Astrocyte (in vitro differentiated cells and primary cell): ENCODE data around the gene LRMDA. TPM values are rescaled to one million over a fixed set of nuclear protein-coding genes. Genes with fewer than 3 reads are reported as not detected.
A peak's percentile ranks its signal among the peaks of the same experiment; 100 is the strongest.

Experiments
- DNase-seq: peaks from one replicate; pipeline ENCODE4 v3.0.0-alpha.2; 2010; ENCODE audit warnings: low read depth
- FAIRE-seq: peaks from 2 replicates; lab custom pipeline; 2011; peaks lifted over from hg19 to GRCh38; lab: Jason Lieb, UNC
- H2AFZ ChIP-seq: 2 replicates; pipeline ENCODE4 v1.6.0; 2012; ENCODE audit warnings: low read depth, low read length, inconsistent platforms
- H3K27ac ChIP-seq: 2 replicates; pipeline ENCODE4 v1.5.1; 2011; ENCODE audit warnings: low read depth, low read length, inconsistent platforms
- H3K27me3 ChIP-seq: 2 replicates; pipeline ENCODE4 v1.6.0; 2011; ENCODE audit warnings: low read length, inconsistent platforms; ENCODE audit not compliant: insufficient read depth
- H3K36me3 ChIP-seq: 2 replicates; pipeline ENCODE4 v1.5.1; 2011; ENCODE audit warnings: low read length, inconsistent platforms; ENCODE audit not compliant: insufficient read depth
- H3K4me1 ChIP-seq: 2 replicates; pipeline ENCODE4 v1.5.1; 2011; ENCODE audit warnings: low read length, inconsistent platforms; ENCODE audit not compliant: insufficient read depth
- H3K4me2 ChIP-seq: 2 replicates; pipeline ENCODE4 v1.6.0; 2012; ENCODE audit warnings: low read length, inconsistent platforms
- H3K4me3 ChIP-seq: 2 replicates; pipeline ENCODE4 v1.5.1; 2011; ENCODE audit warnings: low read depth, mild to moderate bottlenecking, low read length, inconsistent platforms; ENCODE audit not compliant: insufficient read depth
- H3K79me2 ChIP-seq: 2 replicates; pipeline ENCODE4 v1.6.0; 2012; ENCODE audit warnings: mild to moderate bottlenecking, low read length, inconsistent platforms; ENCODE audit not compliant: insufficient read depth
- H3K9ac ChIP-seq: 2 replicates; pipeline ENCODE4 v1.6.0; 2012; ENCODE audit warnings: mild to moderate bottlenecking, low read length, inconsistent platforms
- H3K9me3 ChIP-seq: 2 replicates; pipeline ENCODE4 v1.5.1; 2012; ENCODE audit warnings: low read depth, mild to moderate bottlenecking, low read length, inconsistent platforms; ENCODE audit not compliant: insufficient read depth
- H4K20me1 ChIP-seq: 2 replicates; pipeline ENCODE4 v1.6.0; 2012; ENCODE audit warnings: low read length, inconsistent platforms; ENCODE audit not compliant: insufficient read depth
- H3K27ac Mint-ChIP-seq: one replicate; pipeline ENCODE4 v1.8.0; 2021; ENCODE audit warnings: mild to moderate bottlenecking, mixed read lengths; ENCODE audit not compliant: unreplicated experiment
- H3K27me3 Mint-ChIP-seq: one replicate; pipeline ENCODE4 v1.8.0; 2021; ENCODE audit warnings: low read depth, mixed read lengths; ENCODE audit not compliant: unreplicated experiment
- H3K36me3 Mint-ChIP-seq: one replicate; pipeline ENCODE4 v1.8.0; 2021; ENCODE audit warnings: low read depth, mixed read lengths; ENCODE audit not compliant: unreplicated experiment
- H3K4me1 Mint-ChIP-seq: one replicate; pipeline ENCODE4 v1.8.0; 2021; ENCODE audit warnings: low read depth, mixed read lengths; ENCODE audit not compliant: unreplicated experiment
- H3K4me3 Mint-ChIP-seq: one replicate; pipeline ENCODE4 v1.8.0; 2021; ENCODE audit warnings: mild to moderate bottlenecking, moderate library complexity, mixed read lengths; ENCODE audit not compliant: unreplicated experiment
- H3K9me3 Mint-ChIP-seq: one replicate; pipeline ENCODE4 v1.8.0; 2021; ENCODE audit warnings: mild to moderate bottlenecking, mixed read lengths; ENCODE audit not compliant: unreplicated experiment
- EZH2 ChIP-seq: IDR thresholded peaks from 2 replicates; pipeline ENCODE4 v1.6.1; 2012; ENCODE audit warnings: mild to moderate bottlenecking, low read length, inconsistent platforms; ENCODE audit not compliant: insufficient read depth
- total RNA-seq: library from RNA; stranded (reverse); gene quantifications from 2 replicates; pipeline ENCODE4 v1.2.1, GENCODE V29; 2021
- TF ChIP-seq, protein P1 (sequence below): IDR thresholded peaks from 2 replicates; pipeline ENCODE4 v1.5.1; 2011; ENCODE audit warnings: low read depth, mild to moderate bottlenecking, inconsistent platforms, low read length, moderate library complexity; ENCODE audit not compliant: insufficient read depth

LRMDA gene
- total RNA-seq, 1 donor from 2014 or later = 2.7 TPM

GRCh38 chr10:75977139-75977538 is 545.7 kb downstream of the LRMDA start:
- H3K9me3 Mint-ChIP-seq = peaks cover 3% of the 10 kb centered on the region
- no peaks in the 10 kb centered on the region for H3K27me3 ChIP-seq
- no peaks in the 10 kb centered on the region for H3K36me3 Mint-ChIP-seq
- no peak overlapping the region for H3K9ac ChIP-seq
- H3K9me3 ChIP-seq = no peaks in the 10 kb centered on the region
- DNase-seq (no peak), FAIRE-seq (no peak)
- no peak overlapping the region for H3K27ac ChIP-seq
- no peak overlapping the region for H2AFZ ChIP-seq
- no peak overlapping the region for H3K27ac Mint-ChIP-seq
- H3K4me3 Mint-ChIP-seq = no peak overlapping the region
- H3K4me2 ChIP-seq = no peak overlapping the region
- no peaks in the 10 kb centered on the region for H4K20me1 ChIP-seq
- no peaks in the 10 kb centered on the region for H3K36me3 ChIP-seq
- TF ChIP-seq EZH2 = no peak
- TF ChIP-seq, protein P1, sequence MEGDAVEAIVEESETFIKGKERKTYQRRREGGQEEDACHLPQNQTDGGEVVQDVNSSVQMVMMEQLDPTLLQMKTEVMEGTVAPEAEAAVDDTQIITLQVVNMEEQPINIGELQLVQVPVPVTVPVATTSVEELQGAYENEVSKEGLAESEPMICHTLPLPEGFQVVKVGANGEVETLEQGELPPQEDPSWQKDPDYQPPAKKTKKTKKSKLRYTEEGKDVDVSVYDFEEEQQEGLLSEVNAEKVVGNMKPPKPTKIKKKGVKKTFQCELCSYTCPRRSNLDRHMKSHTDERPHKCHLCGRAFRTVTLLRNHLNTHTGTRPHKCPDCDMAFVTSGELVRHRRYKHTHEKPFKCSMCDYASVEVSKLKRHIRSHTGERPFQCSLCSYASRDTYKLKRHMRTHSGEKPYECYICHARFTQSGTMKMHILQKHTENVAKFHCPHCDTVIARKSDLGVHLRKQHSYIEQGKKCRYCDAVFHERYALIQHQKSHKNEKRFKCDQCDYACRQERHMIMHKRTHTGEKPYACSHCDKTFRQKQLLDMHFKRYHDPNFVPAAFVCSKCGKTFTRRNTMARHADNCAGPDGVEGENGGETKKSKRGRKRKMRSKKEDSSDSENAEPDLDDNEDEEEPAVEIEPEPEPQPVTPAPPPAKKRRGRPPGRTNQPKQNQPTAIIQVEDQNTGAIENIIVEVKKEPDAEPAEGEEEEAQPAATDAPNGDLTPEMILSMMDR = no peak
- H3K4me1 Mint-ChIP-seq = peaks cover 15% of the 10 kb centered on the region
- no peaks in the 10 kb centered on the region for H3K79me2 ChIP-seq
- H3K4me3 ChIP-seq = no peak overlapping the region
- peaks cover 12% of the 10 kb centered on the region for H3K27me3 Mint-ChIP-seq
- no peaks in the 10 kb centered on the region for H3K4me1 ChIP-seq

DNA sequence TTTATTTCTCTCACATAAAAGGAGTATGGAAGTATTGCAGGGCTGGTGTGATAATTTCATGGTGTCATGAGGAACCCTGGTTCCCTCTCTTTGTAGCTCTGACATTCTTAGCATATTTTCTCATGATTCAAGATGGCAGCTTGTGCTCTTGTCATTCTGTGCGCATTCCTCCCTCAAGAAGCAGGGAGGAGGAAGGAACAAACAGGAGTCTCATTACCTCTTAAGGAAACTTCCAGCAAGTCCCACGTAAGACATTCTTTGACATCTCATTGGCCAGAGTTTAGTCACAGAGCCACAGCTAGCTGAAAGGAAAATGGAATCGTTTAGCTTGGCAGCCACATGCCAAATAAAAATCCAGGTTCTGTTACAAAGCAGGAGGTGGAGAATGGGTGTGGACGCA is 546.8 kb downstream of the LRMDA start:
- Mint-ChIP-seq H3K4me3 (no peak overlapping the region), H3K27ac (peak overlapping the region; percentile 38), H3K9me3 (peaks cover 3% of the 10 kb centered on the region), H3K27me3 (peaks cover 15% of the 10 kb centered on the region), H3K4me1 (peaks cover 7% of the 10 kb centered on the region), H3K36me3 (no peaks in the 10 kb centered on the region)
- Histone ChIP-seq H3K4me1 (no peaks in the 10 kb centered on the region), H3K27ac (no peak overlapping the region), H3K36me3 (no peaks in the 10 kb centered on the region), H3K79me2 (no peaks in the 10 kb centered on the region), H4K20me1 (no peaks in the 10 kb centered on the region), H3K9me3 (no peaks in the 10 kb centered on the region), H2AFZ (peak overlapping the region; percentile 13), H3K9ac (no peak overlapping the region), H3K27me3 (no peaks in the 10 kb centered on the region), H3K4me2 (no peak overlapping the region), H3K4me3 (no peak overlapping the region)
- DNase-seq = peak; percentile 48
- TF ChIP-seq EZH2 = no peak
- TF ChIP-seq, protein P1 = no peak
- FAIRE-seq = no peak

DNA sequence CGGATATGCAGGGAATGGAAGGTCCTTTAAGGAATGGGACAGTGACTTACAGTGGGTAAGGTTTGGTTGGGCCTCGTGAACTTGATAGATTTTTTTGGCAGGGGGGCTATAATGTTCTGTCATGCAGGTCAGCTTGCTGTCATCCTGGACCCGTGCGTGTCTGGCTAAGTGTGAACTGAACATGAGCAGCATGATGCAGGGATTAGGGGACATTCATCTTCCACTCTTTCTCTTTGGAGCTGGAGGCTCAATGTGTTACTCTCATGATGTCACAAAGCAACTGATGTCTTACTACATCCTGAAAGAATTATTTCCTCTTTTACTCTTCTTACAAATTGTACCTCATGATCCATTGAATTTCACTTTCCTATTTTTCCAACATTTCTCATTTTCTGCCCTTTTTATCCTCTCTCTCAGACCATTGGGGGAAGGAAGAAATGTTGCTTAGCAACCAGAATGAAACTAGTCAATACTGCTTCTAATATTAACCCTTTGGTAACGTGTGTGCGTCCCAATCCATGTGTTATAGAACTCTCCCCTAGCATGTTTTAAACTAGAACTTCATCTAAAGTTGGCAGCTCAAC is 549.1 kb downstream of the LRMDA start:
- Mint-ChIP-seq H3K27me3 (peaks cover 17% of the 10 kb centered on the region), H3K4me3 (no peak overlapping the region), H3K36me3 (no peaks in the 10 kb centered on the region), H3K27ac (no peak overlapping the region), H3K4me1 (peaks cover 6% of the 10 kb centered on the region), H3K9me3 (peaks cover 3% of the 10 kb centered on the region)
- Histone ChIP-seq H3K9ac (no peak overlapping the region), H3K4me2 (no peak overlapping the region), H3K27me3 (no peaks in the 10 kb centered on the region), H4K20me1 (no peaks in the 10 kb centered on the region), H3K27ac (no peak overlapping the region), H3K9me3 (no peaks in the 10 kb centered on the region), H3K4me3 (no peak overlapping the region), H3K79me2 (no peaks in the 10 kb centered on the region), H3K4me1 (no peaks in the 10 kb centered on the region), H3K36me3 (no peaks in the 10 kb centered on the region), H2AFZ (no peak overlapping the region)
- FAIRE-seq (no peak), DNase-seq (no peak)
- TF ChIP-seq, protein P1 = no peak
- no peak for TF ChIP-seq EZH2
